Frontal cortex (tissue), 4 donors: Measurements from ENCODE around the gene SLC2A1. TPM values are rescaled to one million over a fixed set of nuclear protein-coding genes. Genes with fewer than 3 reads are reported as not detected.
"Not testable (repeated sequence)": the region's sequence is repeated elsewhere in the genome, so short reads cannot be mapped to it uniquely, and the experiment has no call there.

ENCODE experiments used
- DNase-seq, 2 donors: peaks; one replicate each; pipeline ENCODE4 v3.0.0; 2012; ENCODE audit warnings: low spot score in 2 of 2
- FAIRE-seq: peaks from 2 replicates; lab custom pipeline; 2012; peaks lifted over from hg19 to GRCh38; lab: Jason Lieb, UNC
- total RNA-seq: library from RNA; depleted of rRNA; stranded (reverse); fragments of >200 nt; gene quantifications from one replicate; pipeline ENCODE4 v1.2.3, GENCODE V29; 2014
- donor health status: control.
- donor health status: control.
- donor health status: control.

SLC2A1 gene
- total RNA-seq, 1 donor from 2014 or later, result 28.1 TPM

- DNase-seq, result no peak
- no peak for FAIRE-seq
Measured at GRCh38 chr1:42932442-42932941, 26.2 kb downstream of the SLC2A1 start.

GRCh38 chr1:42931911-42932422 is 26.7 kb downstream of the SLC2A1 start:
- DNase-seq (peak in 1 of 2 donors; percentile 52), FAIRE-seq (no peak)

GRCh38 chr1:42931108-42931539 is 27.5 kb downstream of the SLC2A1 start:
- FAIRE-seq (no peak), DNase-seq (peak; percentile 38 to 67)

GRCh38 chr1:42930178-42931107 is 28.2 kb downstream of the SLC2A1 start:
- FAIRE-seq (no peak), DNase-seq (no peak)

GRCh38 chr1:42929434-42930177 is 29.1 kb downstream of the SLC2A1 start:
- FAIRE-seq (no peak), DNase-seq (no peak)

GRCh38 chr1:42928859-42929258 is 29.8 kb downstream of the SLC2A1 start:
- no peak for DNase-seq
- no peak for FAIRE-seq

- DNase-seq (no peak), FAIRE-seq (no peak)
Measured at GRCh38 chr1:42927920-42928505, 30.7 kb downstream of the SLC2A1 start.

- FAIRE-seq (no peak), DNase-seq (no peak)
Measured at GRCh38 chr1:42927274-42927841, 31.3 kb downstream of the SLC2A1 start.

- no peak for DNase-seq
- no peak for FAIRE-seq
Measured at GRCh38 chr1:42926879-42927242, 31.8 kb downstream of the SLC2A1 start.

- no peak for DNase-seq
- no peak for FAIRE-seq
Measured at GRCh38 chr1:42926235-42926878, 32.3 kb downstream of the SLC2A1 start.

GRCh38 chr1:42924851-42925760 is 33.6 kb downstream of the SLC2A1 start:
- DNase-seq, result peak in 1 of 2 donors; percentile 26
- no peak for FAIRE-seq

- peak; percentile 92 to 94 for DNase-seq
- FAIRE-seq, result no peak
Measured at GRCh38 chr1:42924082-42924850, 34.4 kb downstream of the SLC2A1 start.

- peak in 1 of 2 donors; percentile 53 for DNase-seq
- no peak for FAIRE-seq
Measured at GRCh38 chr1:42923367-42924081, 35.1 kb downstream of the SLC2A1 start.

- no peak for FAIRE-seq
Measured at GRCh38 chr1:42922687-42923366, 35.8 kb downstream of the SLC2A1 start.

GRCh38 chr1:42921769-42922168 is 36.9 kb downstream of the SLC2A1 start:
- FAIRE-seq (no peak), DNase-seq (no peak)

More at GRCh38 chr1:42922687-42923366, 35.8 kb downstream of the SLC2A1 start:
- peak; percentile 66 to 69 for DNase-seq

- DNase-seq, FAIRE-seq: not testable (repeated sequence)
Measured at GRCh38 chr1:42919651-42920050, 39.0 kb downstream of the SLC2A1 start.

- DNase-seq (no peak), FAIRE-seq (no peak)
Measured at GRCh38 chr1:42917241-42917495, 41.5 kb downstream of the SLC2A1 start.
